Activated CD4-positive, alpha-beta T cell treated with anti-CD3 and anti-CD28 coated beads, Interleukin-2, Interleukin-4, amounts not matched to agents 100 ng/mL and 50 ng/mL, durations not matched to agents 16 hours and 8 hours (primary cell): ENCODE results near the gene RAB40B.
"Not testable (repeated sequence)": the region's sequence is repeated elsewhere in the genome, so short reads cannot be mapped to it uniquely, and the experiment has no call there.

Source experiments
- DNase-seq: peaks from one replicate; pipeline ENCODE4 v3.0.0-alpha.2; 2020; ENCODE audit warnings: low spot score

The RAB40B gene

DNA sequence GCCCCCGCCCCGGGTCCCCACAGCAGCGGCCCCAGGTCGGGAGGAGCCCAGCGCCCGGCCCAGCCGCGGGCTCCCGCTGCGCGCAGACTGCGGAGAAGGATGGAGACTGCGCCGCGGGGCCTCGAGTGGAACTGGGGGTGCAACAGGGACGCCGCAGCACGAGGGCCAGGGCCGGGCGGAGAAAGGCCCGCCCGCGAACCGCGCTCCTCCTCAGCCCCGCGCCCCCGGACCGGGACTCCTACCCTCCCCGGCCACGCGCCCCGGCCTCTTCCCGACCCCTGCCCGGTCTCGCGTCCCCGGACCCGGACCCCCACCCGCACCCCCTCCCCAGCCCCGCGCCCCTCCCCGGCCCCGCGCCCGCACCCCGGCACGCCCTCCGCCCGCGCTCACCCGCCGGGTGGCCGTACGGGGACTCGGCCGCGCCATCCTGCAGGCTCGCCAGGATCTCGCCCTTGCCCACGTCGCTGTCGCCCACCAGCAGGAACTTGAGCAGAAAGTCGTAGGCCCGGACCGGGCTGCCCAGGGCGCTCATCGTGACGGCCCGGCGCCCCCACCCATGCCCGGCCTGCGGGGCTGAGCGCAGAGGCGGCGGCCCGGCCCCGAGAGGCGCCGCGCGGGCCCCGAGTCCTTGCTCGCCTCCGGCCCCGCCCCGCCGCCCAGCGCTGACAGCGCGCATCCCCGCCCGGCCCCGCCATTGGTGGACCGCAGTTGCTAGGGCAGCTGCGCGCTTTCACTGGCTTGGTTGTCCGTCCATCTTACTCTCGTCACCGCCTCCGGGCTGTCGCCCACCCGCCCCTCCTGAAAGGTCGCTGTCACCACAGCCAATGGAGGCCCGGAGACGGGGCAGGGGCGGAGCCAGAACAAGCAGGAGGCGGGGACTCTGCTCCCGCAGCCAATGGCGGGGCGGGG, at the start of gene RAB40B:
TSS of gene RAB40B (minus strand) at position 634 of the 909 bp plus-strand sequence. CDS start at position 532, 102 bp downstream.
- peak; percentile 97 for DNase-seq

DNA sequence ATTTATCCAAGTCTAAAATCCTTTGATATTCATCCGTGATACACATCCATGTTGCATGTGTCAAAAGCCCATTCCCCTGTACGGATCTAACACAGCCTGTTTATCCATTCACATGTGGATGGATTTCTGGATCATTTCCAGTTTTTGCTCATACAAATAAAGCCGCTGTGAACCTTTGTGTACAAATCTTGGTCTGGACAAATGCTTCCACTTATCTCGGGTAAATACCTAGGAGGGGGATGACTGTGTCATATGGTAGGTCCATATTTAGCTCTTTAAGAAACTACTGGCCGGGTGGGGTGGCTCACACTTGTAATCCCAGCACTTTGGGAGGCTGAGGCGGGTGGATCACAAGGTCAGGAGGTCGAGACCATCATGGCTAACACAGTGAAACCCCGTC, 47.0 kb upstream of the RAB40B start:
- DNase-seq, result no peak

- not testable (repeated sequence) for DNase-seq
Measured at GRCh38 chr17:82744736-82745135, 46.2 kb upstream of the RAB40B start.

GRCh38 chr17:82743344-82744219, 45.1 kb upstream of the RAB40B start:
- DNase-seq, result no peak

DNA sequence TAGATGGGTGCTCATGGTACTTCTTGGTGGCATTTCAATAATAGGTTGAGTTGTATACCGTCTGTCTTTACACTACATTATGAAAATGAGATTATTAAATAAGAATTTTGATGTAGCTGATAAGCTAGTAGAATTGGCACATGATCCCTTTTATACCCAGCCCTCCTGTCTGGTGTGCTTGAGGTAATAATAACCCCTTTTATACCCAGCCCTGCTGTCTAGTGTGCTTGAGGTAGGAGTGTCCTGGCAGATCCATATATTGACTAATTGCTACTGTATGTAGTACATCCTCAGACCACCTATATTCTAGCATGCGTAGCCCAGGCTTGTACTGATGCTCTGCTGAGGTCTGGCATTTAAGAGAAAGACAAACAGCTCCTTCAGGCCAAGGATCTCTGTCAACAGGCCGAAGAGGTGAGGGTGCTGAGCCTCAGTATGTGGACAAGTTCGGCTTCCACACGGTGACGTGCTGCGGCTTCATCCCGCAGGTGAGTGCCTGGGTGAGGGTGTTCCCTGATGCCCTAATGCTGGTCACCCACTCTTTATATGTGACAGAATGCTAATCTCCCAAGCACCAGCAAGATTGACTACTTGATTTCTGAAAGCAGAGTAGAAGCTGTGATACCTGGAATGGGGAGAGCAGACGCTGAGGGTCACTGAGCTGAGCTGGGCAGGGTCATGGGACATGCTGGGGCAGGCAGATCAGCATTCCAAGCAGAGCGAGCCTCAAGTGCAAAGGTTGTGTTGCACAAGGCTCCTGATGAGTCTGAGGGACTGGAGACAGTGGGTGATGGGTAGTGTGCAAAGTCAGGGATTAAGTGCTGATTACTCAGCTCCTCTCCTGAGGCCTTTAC, 42.6 kb upstream of the RAB40B start:
- no peak for DNase-seq

DNA sequence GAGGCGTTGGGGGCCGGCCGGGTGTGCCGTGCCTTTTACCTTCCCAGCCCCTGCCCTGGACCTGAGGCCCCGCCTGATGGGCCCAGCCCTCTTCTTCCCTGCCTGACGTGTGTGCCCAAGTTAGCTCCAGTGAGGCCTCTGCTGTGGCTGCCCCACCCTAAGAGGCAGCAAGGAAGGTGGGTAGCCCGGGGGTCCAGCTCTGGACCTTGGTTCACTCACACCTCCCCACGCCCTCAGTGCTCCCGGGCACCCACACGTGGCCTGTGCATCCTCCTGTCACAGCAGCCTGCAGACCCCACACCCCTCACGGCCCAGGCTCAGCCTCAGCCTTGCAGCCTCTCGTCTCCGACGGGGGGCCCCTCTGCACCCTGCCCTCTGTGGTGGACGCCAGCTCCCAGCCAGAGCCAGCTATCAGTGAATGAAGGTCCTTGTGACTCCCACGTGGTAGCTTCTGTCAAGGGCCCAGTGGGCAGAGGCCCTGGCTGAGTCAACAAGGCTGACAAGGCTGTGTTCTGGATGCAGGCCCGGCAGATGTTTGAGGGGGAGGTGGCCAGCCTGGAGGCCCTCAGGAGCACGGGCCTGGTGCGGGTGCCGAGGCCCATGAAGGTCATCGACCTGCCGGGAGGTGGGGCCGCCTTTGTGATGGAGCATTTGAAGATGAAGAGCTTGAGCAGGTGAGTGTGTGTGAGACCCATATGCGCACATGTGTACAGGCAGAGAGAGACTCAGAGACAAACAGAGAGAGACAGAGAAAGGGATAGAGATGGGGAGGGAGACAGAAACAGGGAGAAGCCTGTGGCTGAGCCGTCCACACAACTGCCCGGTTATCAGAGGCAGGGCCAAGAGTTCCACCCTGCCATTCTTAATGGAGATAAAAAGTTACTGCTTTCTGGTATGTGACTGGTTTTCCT, 39.7 kb upstream of the RAB40B start:
- DNase-seq, result no peak

DNA sequence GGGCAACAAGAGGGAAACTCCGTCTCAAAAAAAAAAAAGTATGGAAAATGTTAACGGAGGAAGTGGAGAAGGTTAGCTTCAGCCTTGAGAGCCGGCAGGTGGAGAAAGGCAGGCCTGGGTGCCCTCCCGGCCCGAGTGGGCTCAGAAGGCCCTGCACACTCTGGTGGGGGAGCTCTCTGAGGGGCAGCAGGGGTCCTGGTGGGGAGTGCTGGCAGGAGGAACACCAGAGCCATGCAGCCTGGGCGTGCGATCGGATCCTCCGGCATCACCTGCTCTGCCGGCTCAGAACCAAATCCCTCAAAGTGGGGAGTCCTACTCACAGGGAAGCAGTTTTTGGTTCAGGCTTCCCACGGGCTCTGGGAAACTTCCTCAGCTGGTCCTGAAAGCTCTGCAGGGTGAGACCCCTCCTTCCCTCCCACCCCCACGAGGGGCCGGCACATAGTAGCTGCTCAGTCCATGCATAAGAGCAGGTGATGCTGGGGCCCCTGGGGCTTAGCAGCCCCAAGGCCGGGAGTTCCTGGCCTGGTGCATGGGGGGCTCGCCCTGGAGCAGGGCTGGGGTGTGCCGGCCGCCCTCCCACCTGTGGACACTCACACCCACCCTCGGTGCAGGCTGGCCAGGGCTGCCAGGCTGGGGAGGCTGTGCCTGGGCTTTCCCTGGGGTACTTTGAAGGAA, 38.1 kb upstream of the RAB40B start:
- no peak for DNase-seq

- DNase-seq, result no peak
Measured at GRCh38 chr17:82734987-82735866, 36.7 kb upstream of the RAB40B start, which contains the start of gene FN3K. Gene FN3K (plus strand): TSS chr17:82735615. CDS start chr17:82735637, 22 bp downstream.

GRCh38 chr17:82732118-82732743, 33.7 kb upstream of the RAB40B start:
- DNase-seq, result no peak

DNA sequence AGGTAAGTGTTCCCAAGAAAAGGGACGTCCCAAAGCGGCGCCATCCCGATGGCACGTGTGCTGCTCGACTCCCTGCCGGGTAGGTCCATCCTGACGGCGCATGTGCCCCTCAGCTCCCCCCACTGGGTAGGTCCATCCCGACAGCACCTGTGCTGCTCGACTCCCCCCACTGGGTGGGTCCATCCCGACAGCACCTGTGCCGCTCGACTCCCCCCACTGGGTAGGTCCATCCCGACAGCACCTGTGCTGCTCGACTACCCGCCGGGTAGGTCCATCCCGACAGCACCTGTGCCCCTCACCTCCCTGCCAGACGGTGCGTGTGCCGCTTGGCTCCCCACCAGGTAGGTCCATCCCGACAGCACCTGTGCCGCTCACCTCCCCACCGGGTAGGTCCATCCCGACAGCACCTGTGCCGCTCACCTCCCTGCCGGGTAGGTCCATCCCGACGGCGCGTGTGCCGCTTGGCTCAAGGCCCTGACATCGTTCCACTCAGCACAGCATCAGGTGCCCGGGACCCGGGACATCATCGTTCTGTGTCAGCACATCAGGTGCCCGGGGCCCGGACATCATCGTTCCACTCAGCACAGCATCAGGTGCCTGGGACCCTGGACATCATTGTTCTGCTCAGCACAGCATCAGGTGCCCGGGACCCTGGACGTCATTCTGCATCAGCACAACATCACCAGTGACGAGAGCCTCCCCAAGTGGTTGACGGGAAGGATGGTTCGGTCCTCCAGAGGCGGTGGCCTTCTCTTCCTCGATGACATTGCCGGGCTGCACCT, 31.2 kb upstream of the RAB40B start:
- DNase-seq, result no peak

- no peak for DNase-seq
Measured at GRCh38 chr17:82726427-82726826, 27.9 kb upstream of the RAB40B start.

DNA sequence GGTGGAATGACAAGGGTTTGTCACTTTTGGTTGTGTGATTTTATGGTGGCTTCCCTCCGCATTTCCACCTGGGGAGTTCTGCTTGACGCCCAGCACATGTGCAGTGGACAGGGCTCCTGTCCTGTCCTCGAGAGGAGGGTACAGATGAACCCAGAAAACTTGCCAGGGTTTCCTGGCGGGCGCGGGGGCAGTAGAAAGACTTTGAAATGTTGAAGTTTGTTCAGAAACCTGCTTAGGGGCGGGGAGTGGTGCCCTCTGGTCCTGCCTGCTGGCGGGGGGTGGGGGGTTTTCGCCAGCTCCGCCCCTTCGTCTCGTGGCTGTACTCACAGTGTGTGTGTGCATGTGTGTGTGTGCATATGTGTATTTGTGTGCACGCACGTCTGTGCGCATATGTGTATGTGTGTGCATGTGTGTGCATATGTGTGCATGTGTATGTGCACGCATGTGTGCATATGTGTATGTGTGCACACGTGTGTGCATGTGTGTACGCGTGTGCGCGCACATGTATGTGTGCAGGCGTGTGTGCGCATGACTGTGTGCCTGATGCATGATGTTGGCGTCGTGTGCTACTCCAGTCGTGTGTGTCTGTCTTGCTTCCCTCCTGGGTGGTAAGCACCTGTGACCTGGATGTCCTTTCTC, 24.8 kb upstream of the RAB40B start:
- no peak for DNase-seq

GRCh38 chr17:82722341-82723013, 24.0 kb upstream of the RAB40B start:
- no peak for DNase-seq

GRCh38 chr17:82720204-82720603, 21.7 kb upstream of the RAB40B start:
- DNase-seq, result no peak

DNA sequence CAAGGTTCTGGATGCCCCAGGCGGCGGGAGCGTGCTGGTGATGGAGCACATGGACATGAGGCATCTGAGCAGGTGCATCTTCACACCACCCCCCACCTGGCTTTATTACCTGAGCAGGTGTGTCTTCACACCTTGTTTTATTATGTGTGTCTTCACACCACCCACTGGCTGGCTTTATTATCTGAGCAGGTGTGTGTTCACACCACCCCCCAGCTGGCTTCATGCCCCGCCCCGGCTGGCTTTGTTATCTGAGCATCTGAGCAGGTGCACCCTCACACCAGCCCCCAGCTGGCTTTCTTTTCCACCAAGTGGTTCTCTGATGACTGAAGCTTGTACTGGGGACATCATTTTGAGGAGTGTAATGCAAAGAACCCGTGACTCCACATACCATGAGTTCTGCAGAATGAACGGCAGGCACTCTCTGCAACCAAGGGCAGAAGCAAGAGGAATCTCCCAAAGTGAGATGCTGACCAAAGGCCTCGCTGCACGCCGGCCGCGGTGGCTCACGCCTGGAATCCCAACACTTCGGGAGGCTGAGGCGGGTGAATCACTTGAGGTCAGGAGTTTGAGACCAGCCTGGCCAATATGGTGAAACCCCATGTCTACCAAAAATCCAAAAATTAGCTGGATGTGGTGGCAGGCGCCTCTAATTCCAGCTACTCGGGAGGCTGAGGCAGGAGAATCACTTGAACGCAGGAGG, 20.6 kb upstream of the RAB40B start:
- DNase-seq, result no peak
